ENCODE results near the gene PAQR6. TPM values are rescaled to one million over a fixed set of nuclear protein-coding genes. Genes with fewer than 3 reads are reported as not detected.

PAQR6 gene
- total RNA-seq, 1 experiment from 2014 or later = 7.2 TPM

- DNase-seq = no peak
- H3K27me3 ChIP-seq (ENCODE audit: low read length) = no peaks in the 10 kb centered on the region
- no TSS peak for BruUV-seq (replicated peaks)
- TF ChIP-seq CTCF (conservative IDR thresholded peaks at IDR 0.05; ENCODE audit: low read depth, low read length) (no peak), EZH2 (IDR thresholded peaks at IDR 0.05; ENCODE audit: low read length, unreplicated experiment) (no peak), EZH2phosphoT487 (IDR thresholded peaks at IDR 0.05; ENCODE audit: borderline replicate concordance, low read length) (no peak)
- H3F3A ChIP-seq (ENCODE audit: low read length, unreplicated experiment) = no peaks in the 10 kb centered on the region
- ChIA-PET POLR2A (ENCODE audit: unreplicated experiment) (no interaction called here), CTCF (no interaction called here)
- no peaks in the 10 kb centered on the region for H4K20me1 ChIP-seq (ENCODE audit: low read length)
- H3K9ac ChIP-seq (ENCODE audit: low read length) = no peak overlapping the region
- peaks cover 16% of the 10 kb centered on the region for H3K4me1 ChIP-seq (ENCODE audit: insufficient read depth, low read length)
- H3K79me2 ChIP-seq (ENCODE audit: low read length) = no peaks in the 10 kb centered on the region
- intact Hi-C loops (cut with micrococcal nuclease) = no loop called here
- peaks cover 22% of the 10 kb centered on the region for H3K36me3 ChIP-seq (ENCODE audit: low read depth, low read length)
- H3K9me3 ChIP-seq (ENCODE audit: low read length) = no peaks in the 10 kb centered on the region
- no peak overlapping the region for H2AFZ ChIP-seq (ENCODE audit: low read length)
- H3K4me3 ChIP-seq (ENCODE audit: low read length) = no peak overlapping the region
- ATAC-seq = no peak
- H3K9me2 ChIP-seq (replicated peaks; ENCODE audit: low read length) = no peaks in the 10 kb centered on the region
- no peak overlapping the region for H3K4me2 ChIP-seq (ENCODE audit: low read length)
- H3K27ac ChIP-seq (ENCODE audit: low read length) = no peak overlapping the region
Measured at GRCh38 chr1:156238248-156238647, 9.6 kb downstream of the PAQR6 start.

GRCh38 chr1:156236164-156236563 lies 11.7 kb downstream of the PAQR6 start:
- intact Hi-C loops (cut with micrococcal nuclease) = no loop called here
- H3K4me1 ChIP-seq (ENCODE audit: insufficient read depth, low read length) = peaks cover 8% of the 10 kb centered on the region
- no TSS peak for BruUV-seq (replicated peaks)
- no peak overlapping the region for H3K4me2 ChIP-seq (ENCODE audit: low read length)
- no peak overlapping the region for H3K9ac ChIP-seq (ENCODE audit: low read length)
- ChIA-PET POLR2A (ENCODE audit: unreplicated experiment) (no interaction called here), CTCF (no interaction called here)
- no peaks in the 10 kb centered on the region for H3F3A ChIP-seq (ENCODE audit: low read length, unreplicated experiment)
- H3K79me2 ChIP-seq (ENCODE audit: low read length) = no peaks in the 10 kb centered on the region
- DNase-seq (no peak), ATAC-seq (no peak)
- no peaks in the 10 kb centered on the region for H3K9me3 ChIP-seq (ENCODE audit: low read length)
- H3K36me3 ChIP-seq (ENCODE audit: low read depth, low read length) = peaks cover 22% of the 10 kb centered on the region
- H2AFZ ChIP-seq (ENCODE audit: low read length) = no peak overlapping the region
- no peaks in the 10 kb centered on the region for H3K27me3 ChIP-seq (ENCODE audit: low read length)
- TF ChIP-seq CTCF (conservative IDR thresholded peaks at IDR 0.05; ENCODE audit: low read depth, low read length) (no peak), EZH2phosphoT487 (IDR thresholded peaks at IDR 0.05; ENCODE audit: borderline replicate concordance, low read length) (no peak), EZH2 (IDR thresholded peaks at IDR 0.05; ENCODE audit: low read length, unreplicated experiment) (no peak)
- no peaks in the 10 kb centered on the region for H3K9me2 ChIP-seq (replicated peaks; ENCODE audit: low read length)
- no peaks in the 10 kb centered on the region for H4K20me1 ChIP-seq (ENCODE audit: low read length)
- H3K27ac ChIP-seq (ENCODE audit: low read length) = no peak overlapping the region
- no peak overlapping the region for H3K4me3 ChIP-seq (ENCODE audit: low read length)

- no peak for ATAC-seq
- TF ChIP-seq EZH2phosphoT487 (IDR thresholded peaks at IDR 0.05; ENCODE audit: borderline replicate concordance, low read length) (no peak), EZH2 (IDR thresholded peaks at IDR 0.05; ENCODE audit: low read length, unreplicated experiment) (no peak), CTCF (conservative IDR thresholded peaks at IDR 0.05; ENCODE audit: low read depth, low read length) (no peak)
- no peaks in the 10 kb centered on the region for H3K9me2 ChIP-seq (replicated peaks; ENCODE audit: low read length)
- intact Hi-C loops (cut with micrococcal nuclease) = no loop called here
- no peaks in the 10 kb centered on the region for H3F3A ChIP-seq (ENCODE audit: low read length, unreplicated experiment)
- ChIA-PET POLR2A (ENCODE audit: unreplicated experiment) (no interaction called here), CTCF (interaction anchor here (0.5 to 0.6 kb wide), 2 partner anchors 128 to 142 kb away, joined by 3 read pairs; no protein-coding TSS in a partner anchor)
- no peaks in the 10 kb centered on the region for H3K79me2 ChIP-seq (ENCODE audit: low read length)
- H2AFZ ChIP-seq (ENCODE audit: low read length) = no peak overlapping the region
- DNase-seq = peak; percentile 45
- H3K4me2 ChIP-seq (ENCODE audit: low read length) = no peak overlapping the region
- peaks cover 17% of the 10 kb centered on the region for H3K36me3 ChIP-seq (ENCODE audit: low read depth, low read length)
- BruUV-seq (replicated peaks) = no TSS peak
- H3K9me3 ChIP-seq (ENCODE audit: low read length) = no peaks in the 10 kb centered on the region
- H3K4me3 ChIP-seq (ENCODE audit: low read length) = no peak overlapping the region
- H3K27ac ChIP-seq (ENCODE audit: low read length) = no peak overlapping the region
- no peaks in the 10 kb centered on the region for H3K27me3 ChIP-seq (ENCODE audit: low read length)
- H4K20me1 ChIP-seq (ENCODE audit: low read length) = no peaks in the 10 kb centered on the region
- no peak overlapping the region for H3K9ac ChIP-seq (ENCODE audit: low read length)
- 0 out of 2 replicates have a peak, but pooled peaks cover 4% of the 10 kb centered on the region for H3K4me1 ChIP-seq (ENCODE audit: insufficient read depth, low read length)
Measured at GRCh38 chr1:156233426-156234127, 14.3 kb downstream of the PAQR6 start.

Data from PC-3 (cell line).